ENCODE results near the gene SORL1.

- TF ChIP-seq MXI1 (conservative IDR thresholded peaks at IDR 0.05; ENCODE audit: poor library complexity, severe bottlenecking) (no peak), TAF1 (IDR thresholded peaks at IDR 0.05; ENCODE audit: low read depth) (no peak), CTCF (IDR thresholded peaks at IDR 0.05; ENCODE audit: poor library complexity, severe bottlenecking) (no peak), REST (IDR thresholded peaks at IDR 0.05; ENCODE audit: borderline replicate concordance) (no peak), POLR2AphosphoS5 (IDR thresholded peaks at IDR 0.05) (no peak), RAD21 (conservative IDR thresholded peaks at IDR 0.05) (no peak), EP300 (conservative IDR thresholded peaks at IDR 0.05; ENCODE audit: poor library complexity, severe bottlenecking) (no peak), EZH2 (IDR thresholded peaks at IDR 0.05; ENCODE audit: borderline replicate concordance, insufficient read depth, low read length, poor library complexity, severe bottlenecking) (no peak), SMC3 (conservative IDR thresholded peaks at IDR 0.05; ENCODE audit: poor library complexity) (no peak)
Measured at GRCh38 chr11:121661880-121662486, 209.9 kb downstream of the SORL1 start.

Measured in neural cell (in vitro differentiated cells).